ENCODE measurements around the gene ZFYVE19.

- no peak for TF ChIP-seq CTCF (conservative IDR thresholded peaks at IDR 0.05; ENCODE audit: low read length)
- no peak for TF ChIP-seq EZH2phosphoT487 (IDR thresholded peaks at IDR 0.05; ENCODE audit: borderline replicate concordance, low read depth, low read length)
Observed at GRCh38 chr15:40771242-40771641, 35.6 kb upstream of the ZFYVE19 start.

All from OCI-LY7 (cell line).